Peyer's patch (tissue), 4 donors: ENCODE data around the gene PPP6R3. TPM values are rescaled to one million over a fixed set of nuclear protein-coding genes. Genes with fewer than 3 reads are reported as not detected.
"Not testable (repeated sequence)": the region's sequence is repeated elsewhere in the genome, so short reads cannot be mapped to it uniquely, and the experiment has no call there.

Experiments used
- DNase-seq, 3 donors: peaks; one replicate each; pipeline ENCODE4 v3.0.0-alpha.2; 2017 to 2019
- H3K27ac ChIP-seq, 4 donors: fragments of 200-600 bp; sonication (generic); one replicate each; pipeline ENCODE4 v1.5.1; 2016 to 2019
- H3K27me3 ChIP-seq, 2 donors: fragments of 200-600 bp; sonication (generic); one replicate each; pipeline ENCODE4 v1.5.1; 2019
- H3K36me3 ChIP-seq, 3 donors: fragments of 200-600 bp; sonication (generic); one replicate each; pipeline ENCODE4 v1.5.1; 2016 to 2019
- H3K4me1 ChIP-seq, 4 donors: fragments of 200-600 bp; sonication (generic); one replicate each; pipeline ENCODE4 v1.5.1; 2016 to 2019
- H3K4me3 ChIP-seq, 4 donors: fragments of 200-600 bp; sonication (generic); 1 replicate in 3 of 4; 2 replicates in 1 of 4; pipeline ENCODE4 v1.5.1; 2016 to 2019; ENCODE audit warnings: mild to moderate bottlenecking in 1 of 4
- H3K9me3 ChIP-seq, 4 donors: fragments of 200-600 bp; sonication (generic); one replicate each; pipeline ENCODE4 v1.5.1; 2016 to 2019; ENCODE audit warnings: mild to moderate bottlenecking in 1 of 4
- POLR2A ChIP-seq, 2 donors: fragments of 450-650 bp; IDR thresholded peaks; one replicate each; pipeline ENCODE4 v1.5.1; 2017; ENCODE audit warnings: antibody characterized with exemption in 2 of 2, mild to moderate bottlenecking in 2 of 2, moderate library complexity in 2 of 2
- total RNA-seq, 4 donors: library from RNA; depleted of rRNA; stranded (reverse); fragments of >200 nt; gene quantifications; one replicate each; pipeline ENCODE4 v1.1.0, GENCODE V29; 2016
- TF ChIP-seq, protein P1 (sequence below), 6 experiments: fragments of 450-650 bp in 4 of 6; fragments of 200-600 bp in 2 of 6; sonication (generic) in 1 of 6; IDR thresholded peaks; one replicate each; pipeline ENCODE4 v1.5.1; 2017 to 2019; ENCODE audit warnings: antibody characterized with exemption in 6 of 6, mild to moderate bottlenecking in 3 of 6, moderate library complexity in 1 of 6

Gene PPP6R3
- total RNA-seq, 4 donors from 2014 or later, result 130 to 282 (median 156) TPM

DNA sequence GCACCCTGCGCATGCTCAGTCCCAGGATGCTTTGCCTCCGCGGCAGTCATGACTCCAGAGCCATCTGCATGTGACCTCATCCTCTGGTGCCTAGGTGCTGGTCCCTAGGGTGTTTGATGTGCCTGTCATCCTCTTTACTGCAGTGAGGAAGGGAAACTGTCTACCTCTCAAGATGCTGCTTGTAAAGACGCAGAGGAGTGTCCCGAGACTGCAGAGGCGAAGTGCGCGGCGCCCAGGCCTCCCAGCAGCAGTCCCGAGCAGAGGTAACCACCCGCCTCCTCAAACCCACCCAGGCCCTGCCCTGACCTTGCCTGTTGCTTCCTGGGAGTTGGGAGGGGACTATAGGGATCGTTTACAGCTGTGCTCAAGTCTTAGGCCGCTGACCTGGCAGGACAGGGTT, 149.2 kb downstream of the PPP6R3 start:
- DNase-seq, result no peak
- no peaks in the 10 kb centered on the region for H3K4me1 ChIP-seq
- no peak for TF ChIP-seq POLR2A (IDR thresholded peaks at IDR 0.05)
- TF ChIP-seq, protein P1, sequence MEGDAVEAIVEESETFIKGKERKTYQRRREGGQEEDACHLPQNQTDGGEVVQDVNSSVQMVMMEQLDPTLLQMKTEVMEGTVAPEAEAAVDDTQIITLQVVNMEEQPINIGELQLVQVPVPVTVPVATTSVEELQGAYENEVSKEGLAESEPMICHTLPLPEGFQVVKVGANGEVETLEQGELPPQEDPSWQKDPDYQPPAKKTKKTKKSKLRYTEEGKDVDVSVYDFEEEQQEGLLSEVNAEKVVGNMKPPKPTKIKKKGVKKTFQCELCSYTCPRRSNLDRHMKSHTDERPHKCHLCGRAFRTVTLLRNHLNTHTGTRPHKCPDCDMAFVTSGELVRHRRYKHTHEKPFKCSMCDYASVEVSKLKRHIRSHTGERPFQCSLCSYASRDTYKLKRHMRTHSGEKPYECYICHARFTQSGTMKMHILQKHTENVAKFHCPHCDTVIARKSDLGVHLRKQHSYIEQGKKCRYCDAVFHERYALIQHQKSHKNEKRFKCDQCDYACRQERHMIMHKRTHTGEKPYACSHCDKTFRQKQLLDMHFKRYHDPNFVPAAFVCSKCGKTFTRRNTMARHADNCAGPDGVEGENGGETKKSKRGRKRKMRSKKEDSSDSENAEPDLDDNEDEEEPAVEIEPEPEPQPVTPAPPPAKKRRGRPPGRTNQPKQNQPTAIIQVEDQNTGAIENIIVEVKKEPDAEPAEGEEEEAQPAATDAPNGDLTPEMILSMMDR (IDR thresholded peaks at IDR 0.05), result no peak
- no peaks in the 10 kb centered on the region for H3K9me3 ChIP-seq
- H3K27ac ChIP-seq, result no peak overlapping the region
- no peaks in the 10 kb centered on the region for H3K27me3 ChIP-seq
- H3K4me3 ChIP-seq, result no peak overlapping the region
- peaks cover 0 to 100% (median 0%) of the 10 kb centered on the region in 3 donors for H3K36me3 ChIP-seq

DNA sequence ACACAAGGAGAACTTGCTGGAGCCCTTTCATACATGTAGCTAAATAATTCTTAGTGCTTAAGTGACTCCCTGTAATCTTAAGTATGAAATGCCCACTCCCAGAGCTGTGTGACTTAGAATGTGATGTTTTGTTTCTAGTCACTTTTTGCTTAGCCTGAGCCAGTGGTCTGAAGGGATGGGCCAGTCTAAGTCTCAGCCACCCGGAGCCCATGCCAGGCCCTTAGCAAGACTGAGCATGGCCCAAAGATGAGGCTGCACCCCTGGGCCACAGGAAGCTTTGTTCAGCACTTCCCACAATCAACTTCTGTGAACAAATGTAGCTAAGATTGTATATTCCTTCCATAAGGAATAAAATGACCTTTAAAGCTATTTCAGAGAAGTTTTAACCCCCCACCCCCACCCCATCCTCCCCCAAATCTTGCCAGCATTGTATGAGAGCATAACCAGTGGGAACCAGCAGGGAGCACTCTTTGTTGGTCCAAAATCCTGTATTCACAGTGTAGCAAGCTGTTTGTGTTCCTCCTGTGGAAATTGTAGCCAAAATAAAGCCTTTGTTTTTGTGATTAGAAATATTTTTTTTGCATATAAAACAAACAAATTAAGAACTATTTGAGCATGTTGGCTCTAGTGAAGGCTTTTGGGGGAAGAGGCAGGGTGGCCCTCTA, 150.0 kb downstream of the PPP6R3 start:
- Histone ChIP-seq H3K27ac (no peak overlapping the region), H3K9me3 (no peaks in the 10 kb centered on the region), H3K4me3 (no peak overlapping the region), H3K36me3 (peaks cover 0 to 100% (median 0%) of the 10 kb centered on the region in 3 donors), H3K27me3 (no peaks in the 10 kb centered on the region), H3K4me1 (no peaks in the 10 kb centered on the region)
- TF ChIP-seq, protein P1 (IDR thresholded peaks at IDR 0.05), result no peak
- no peak for TF ChIP-seq POLR2A (IDR thresholded peaks at IDR 0.05)
- no peak for DNase-seq

DNA sequence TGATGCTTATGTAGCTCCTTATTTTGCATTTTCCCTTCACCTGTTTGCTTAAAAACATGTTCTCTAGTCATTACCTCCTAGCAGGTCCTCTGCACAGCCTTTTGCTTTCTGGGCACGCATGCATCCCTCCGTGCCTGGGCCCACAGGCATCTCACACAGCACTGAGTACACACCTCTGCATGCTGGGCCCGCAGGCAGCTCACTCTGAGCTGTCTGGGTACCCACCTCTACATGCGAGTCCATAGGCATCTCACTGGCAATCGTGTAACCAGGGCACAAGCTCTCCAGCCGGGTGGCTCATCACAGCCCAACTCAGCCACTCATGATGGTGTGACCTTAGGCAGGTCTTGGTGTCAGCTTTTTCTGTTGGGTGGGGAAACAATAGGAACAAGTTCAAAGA, 155.1 kb downstream of the PPP6R3 start:
- no peak overlapping the region for H3K27ac ChIP-seq
- no peaks in the 10 kb centered on the region for H3K9me3 ChIP-seq
- no peak for DNase-seq
- TF ChIP-seq POLR2A (IDR thresholded peaks at IDR 0.05), result no peak
- TF ChIP-seq, protein P1 (IDR thresholded peaks at IDR 0.05), result no peak
- H3K4me1 ChIP-seq, result no peaks in the 10 kb centered on the region
- H3K4me3 ChIP-seq, result no peak overlapping the region
- H3K27me3 ChIP-seq, result no peaks in the 10 kb centered on the region
- peaks cover 0 to 53% (median 0%) of the 10 kb centered on the region in 3 donors for H3K36me3 ChIP-seq

DNA sequence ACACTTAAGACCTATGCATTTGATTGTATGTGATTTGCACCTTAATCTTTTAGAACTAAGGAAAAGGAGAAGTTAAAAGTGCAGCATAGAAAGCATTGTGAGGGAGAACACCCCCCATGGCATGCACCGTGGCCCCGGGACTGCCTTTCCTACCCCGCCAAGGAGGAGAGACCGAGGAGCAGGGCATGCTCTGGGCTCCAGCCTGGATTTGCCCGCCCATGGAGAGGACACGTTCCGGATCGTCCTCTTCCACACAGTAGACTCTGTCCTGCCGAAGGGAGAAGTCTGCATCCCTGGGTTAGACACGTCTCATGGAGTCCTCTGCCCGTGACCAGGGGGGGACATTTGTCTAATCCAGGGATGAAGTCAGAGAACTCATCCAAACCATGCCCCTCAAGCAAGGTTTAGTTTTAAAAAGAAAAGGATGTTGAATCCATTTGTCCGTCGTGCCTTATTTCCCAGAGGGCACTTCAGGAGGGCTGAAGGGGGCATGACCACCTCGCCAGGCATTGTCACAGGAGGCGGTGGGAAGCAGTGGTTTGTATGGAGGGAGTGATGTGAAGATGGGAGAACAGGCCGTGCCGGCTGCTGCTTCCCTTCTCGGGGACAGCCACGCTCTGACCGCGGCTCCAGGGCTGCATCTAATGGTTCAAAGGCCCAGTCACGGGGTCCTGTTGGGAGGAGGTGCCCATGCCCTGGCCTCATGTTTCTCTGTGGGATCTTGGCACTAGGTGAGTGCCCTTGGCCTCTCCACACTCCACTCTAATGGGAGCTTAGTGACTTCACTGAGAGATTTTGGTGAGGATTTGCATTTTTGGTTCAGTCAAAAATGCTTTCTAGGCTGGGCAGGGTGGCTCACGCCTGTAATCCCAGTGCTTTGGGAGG, 157.6 kb downstream of the PPP6R3 start:
- DNase-seq, result no peak
- Histone ChIP-seq H3K36me3 (peaks cover 0 to 28% (median 0%) of the 10 kb centered on the region in 3 donors), H3K9me3 (no peaks in the 10 kb centered on the region), H3K4me1 (no peaks in the 10 kb centered on the region), H3K4me3 (no peak overlapping the region), H3K27ac (no peak overlapping the region), H3K27me3 (no peaks in the 10 kb centered on the region)
- TF ChIP-seq POLR2A (IDR thresholded peaks at IDR 0.05), result no peak
- TF ChIP-seq, protein P1 (IDR thresholded peaks at IDR 0.05), result no peak

DNA sequence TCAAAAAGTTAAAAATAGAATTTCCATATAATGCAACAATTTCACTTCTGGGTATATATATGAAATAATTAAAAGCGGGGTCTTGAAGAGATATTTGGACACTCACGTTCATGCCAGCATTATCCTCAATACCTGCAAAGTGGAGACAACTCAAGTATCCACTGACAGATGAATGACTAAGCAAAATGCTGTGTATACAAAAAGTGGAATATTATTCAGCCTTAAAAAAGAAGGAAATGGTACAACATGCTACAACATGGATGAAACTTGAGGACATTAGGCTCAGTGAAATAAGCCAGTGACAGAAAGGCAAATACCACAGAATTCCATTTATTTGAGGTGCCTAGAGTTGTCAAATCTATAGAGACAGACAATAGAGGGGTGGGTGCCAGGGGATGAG, 161.3 kb downstream of the PPP6R3 start:
- no peaks in the 10 kb centered on the region for H3K27me3 ChIP-seq
- H3K4me1 ChIP-seq, result no peaks in the 10 kb centered on the region
- no peaks in the 10 kb centered on the region for H3K9me3 ChIP-seq
- H3K36me3 ChIP-seq, result no peaks in the 10 kb centered on the region
- no peak overlapping the region for H3K27ac ChIP-seq
- no peak overlapping the region for H3K4me3 ChIP-seq
- no peak for DNase-seq
- TF ChIP-seq, protein P1 (IDR thresholded peaks at IDR 0.05), result no peak
- no peak for TF ChIP-seq POLR2A (IDR thresholded peaks at IDR 0.05)

DNA sequence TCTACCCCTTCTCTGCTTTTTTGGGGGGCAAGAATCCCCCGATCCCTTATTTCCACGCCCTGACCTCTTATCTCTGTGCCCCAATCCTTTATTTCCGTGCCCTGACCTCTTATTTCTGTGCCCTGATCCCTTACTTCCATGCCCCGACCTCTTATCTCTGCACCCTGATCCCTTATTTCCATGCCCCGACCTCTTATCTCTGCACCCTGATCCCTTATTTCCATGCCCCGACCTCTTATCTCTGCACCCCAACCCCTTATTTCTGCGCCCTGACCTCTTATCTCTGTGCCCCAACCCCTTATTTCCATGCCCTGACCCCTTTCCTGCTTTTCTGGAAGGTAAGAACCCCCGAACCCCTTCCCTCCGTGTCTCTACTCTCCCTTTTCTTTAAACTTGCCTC, 163.2 kb downstream of the PPP6R3 start:
- not testable (repeated sequence) for H3K9me3 ChIP-seq, H3K4me1 ChIP-seq, DNase-seq, H3K27ac ChIP-seq, H3K4me3 ChIP-seq, H3K27me3 ChIP-seq, H3K36me3 ChIP-seq

DNA sequence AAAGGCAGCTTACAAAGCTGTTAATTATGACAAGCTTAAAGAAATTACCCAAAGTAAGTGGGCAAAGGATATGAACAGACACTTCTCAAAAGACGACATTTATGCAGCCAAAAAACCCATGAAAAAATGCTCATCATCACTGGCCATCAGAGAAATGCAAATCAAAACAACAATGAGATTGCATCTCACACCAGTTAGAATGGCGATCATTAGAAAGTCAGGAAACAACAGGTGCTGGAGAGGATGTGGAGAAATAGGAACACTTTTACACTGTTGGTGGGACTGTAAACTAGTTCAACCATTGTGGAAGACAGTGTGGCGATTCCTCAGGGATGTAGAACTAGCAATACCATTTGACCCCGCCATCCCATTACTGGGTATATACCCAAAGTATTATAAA, 164.5 kb downstream of the PPP6R3 start:
- not testable (repeated sequence) for H3K9me3 ChIP-seq, H3K27me3 ChIP-seq, H3K27ac ChIP-seq, DNase-seq, H3K4me3 ChIP-seq, H3K36me3 ChIP-seq, H3K4me1 ChIP-seq

DNA sequence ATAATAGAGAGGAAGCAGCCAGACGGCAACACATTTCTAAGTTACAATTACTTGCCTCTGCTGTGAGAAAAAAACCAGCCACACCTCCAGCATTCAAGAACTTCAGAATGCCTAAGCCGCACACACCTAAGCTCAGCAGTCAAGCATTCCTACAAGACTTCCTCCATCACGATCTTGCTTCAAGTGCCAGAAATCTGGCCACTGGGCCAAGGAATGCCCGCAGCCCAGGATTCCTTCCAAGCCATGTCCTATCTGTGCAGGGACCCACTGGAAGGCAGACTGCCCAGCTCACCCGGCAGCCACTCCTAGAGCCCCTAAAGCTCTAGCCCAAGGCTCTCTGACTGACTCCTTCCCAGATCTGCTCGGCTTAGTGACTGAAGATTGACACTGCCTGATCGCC, 165.7 kb downstream of the PPP6R3 start:
- not testable (repeated sequence) for H3K36me3 ChIP-seq, H3K4me1 ChIP-seq, H3K9me3 ChIP-seq, DNase-seq, H3K27ac ChIP-seq, H3K4me3 ChIP-seq, H3K27me3 ChIP-seq

DNA sequence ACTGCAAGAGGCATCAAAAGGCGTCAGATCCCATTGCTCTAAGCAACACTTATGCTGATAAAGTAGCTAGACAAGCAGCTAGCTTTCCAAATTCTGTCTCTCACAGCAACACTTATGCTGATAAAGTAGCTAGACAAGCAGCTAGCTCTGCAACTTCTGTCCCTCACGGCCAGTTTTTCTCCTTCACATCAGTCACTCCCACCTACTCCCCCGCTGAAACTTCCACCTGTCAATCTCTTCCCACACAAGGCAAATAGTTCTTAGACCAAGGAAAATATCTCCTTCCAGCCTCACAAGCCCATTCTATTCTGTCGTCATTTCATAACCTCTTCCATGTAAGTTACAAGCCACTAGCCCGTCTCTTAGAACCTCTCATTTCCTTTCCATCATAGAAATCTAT, 168.3 kb downstream of the PPP6R3 start:
- not testable (repeated sequence) for DNase-seq, H3K9me3 ChIP-seq, H3K36me3 ChIP-seq, H3K4me1 ChIP-seq, H3K4me3 ChIP-seq, H3K27ac ChIP-seq, H3K27me3 ChIP-seq
